AG04450 (cell line): ENCODE data around the gene FREM1. TPM values are rescaled to one million over a fixed set of nuclear protein-coding genes. Genes with fewer than 3 reads are reported as not detected.

Experiments used
- CTCF ChIA-PET: fragments of 300-600, 350-600 bp; formaldehyde crosslinking; extraction: SDS; loops from one replicate; lab custom pipeline; 2022; ENCODE audit warnings: antibody characterized with exemption, inconsistent platforms; lab: Charles Lee
- POLR2A ChIA-PET: fragments of 350-600 bp; formaldehyde crosslinking; extraction: SDS; loops from one replicate; lab custom pipeline; 2021; ENCODE audit warnings: antibody characterized with exemption, inconsistent platforms; lab: Yijun Ruan, JAX
- DNase-seq: peaks from one replicate; pipeline ENCODE4 v3.0.0-alpha.2; 2011; ENCODE audit warnings: low read depth, low spot score
- H3K27ac ChIP-seq: one replicate; pipeline ENCODE4 v1.5.1; 2012; ENCODE audit warnings: low read depth, low read length, control low read depth
- H3K27me3 ChIP-seq: one replicate; pipeline ENCODE4 v1.6.0; 2012; ENCODE audit warnings: low read length; ENCODE audit not compliant: control insufficient read depth, insufficient read depth
- H3K4me3 ChIP-seq: 2 replicates; pipeline ENCODE4 v1.5.1; 2011; ENCODE audit warnings: mild to moderate bottlenecking, low read depth, low read length, control low read depth
- H3K9me3 ChIP-seq: 2 replicates; pipeline ENCODE4 v1.5.1; 2012; ENCODE audit warnings: low read length; ENCODE audit not compliant: control insufficient read depth, insufficient read depth
- polyA plus RNA-seq: library from polyadenylated mRNA; depleted of rRNA; stranded (reverse); fragments of >200 nt; gene quantifications from 2 replicates; pipeline ENCODE4 v1.2.3, GENCODE V29; 2011
- TF ChIP-seq, protein P1 (sequence below): IDR thresholded peaks from 2 replicates; pipeline ENCODE4 v1.5.1; 2011; ENCODE audit warnings: low read depth, low read length, control low read depth, inconsistent platforms

FREM1 gene
- polyA plus RNA-seq, 1 experiment = not detected

- POLR2A ChIA-PET = no interaction called here
- TF ChIP-seq, protein P1, sequence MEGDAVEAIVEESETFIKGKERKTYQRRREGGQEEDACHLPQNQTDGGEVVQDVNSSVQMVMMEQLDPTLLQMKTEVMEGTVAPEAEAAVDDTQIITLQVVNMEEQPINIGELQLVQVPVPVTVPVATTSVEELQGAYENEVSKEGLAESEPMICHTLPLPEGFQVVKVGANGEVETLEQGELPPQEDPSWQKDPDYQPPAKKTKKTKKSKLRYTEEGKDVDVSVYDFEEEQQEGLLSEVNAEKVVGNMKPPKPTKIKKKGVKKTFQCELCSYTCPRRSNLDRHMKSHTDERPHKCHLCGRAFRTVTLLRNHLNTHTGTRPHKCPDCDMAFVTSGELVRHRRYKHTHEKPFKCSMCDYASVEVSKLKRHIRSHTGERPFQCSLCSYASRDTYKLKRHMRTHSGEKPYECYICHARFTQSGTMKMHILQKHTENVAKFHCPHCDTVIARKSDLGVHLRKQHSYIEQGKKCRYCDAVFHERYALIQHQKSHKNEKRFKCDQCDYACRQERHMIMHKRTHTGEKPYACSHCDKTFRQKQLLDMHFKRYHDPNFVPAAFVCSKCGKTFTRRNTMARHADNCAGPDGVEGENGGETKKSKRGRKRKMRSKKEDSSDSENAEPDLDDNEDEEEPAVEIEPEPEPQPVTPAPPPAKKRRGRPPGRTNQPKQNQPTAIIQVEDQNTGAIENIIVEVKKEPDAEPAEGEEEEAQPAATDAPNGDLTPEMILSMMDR = no peak
- Histone ChIP-seq H3K9me3 (no peaks in the 10 kb centered on the region), H3K27me3 (peaks cover 3% of the 10 kb centered on the region), H3K4me3 (no peak overlapping the region), H3K27ac (no peak overlapping the region)
- no peak for DNase-seq
- CTCF ChIA-PET = interaction anchor here (0.6 kb wide), 1 partner anchor 865 kb away, joined by 3 read pairs; no protein-coding TSS in a partner anchor
These were observed 161.9 kb downstream of the FREM1 start for GRCh38 chr9:14748373-14748772.

DNA sequence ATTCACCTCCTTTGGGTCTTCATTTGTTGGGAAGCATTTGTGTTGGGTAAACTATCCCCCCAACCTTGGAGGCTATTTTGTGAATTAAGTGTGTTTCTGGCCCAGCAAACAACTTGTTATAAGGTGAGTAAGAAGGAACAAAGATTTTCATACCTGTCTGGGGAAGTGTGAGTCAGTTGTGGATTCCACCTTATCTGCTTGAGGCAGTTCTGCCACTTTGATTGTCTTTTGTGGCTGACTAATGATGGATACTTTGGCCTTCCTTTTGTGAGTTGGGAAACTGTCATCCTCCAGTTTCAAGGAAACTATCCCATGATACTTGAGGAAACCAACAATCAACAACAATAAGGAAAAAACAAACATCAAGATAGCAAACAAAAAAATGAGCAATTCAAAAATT, 163.1 kb downstream of the FREM1 start:
- Histone ChIP-seq H3K27me3 (peaks cover under 1% of the 10 kb centered on the region), H3K4me3 (no peak overlapping the region), H3K9me3 (no peaks in the 10 kb centered on the region), H3K27ac (no peak overlapping the region)
- ChIA-PET POLR2A (no interaction called here), CTCF (no interaction called here)
- no peak for DNase-seq
- TF ChIP-seq, protein P1 = no peak

GRCh38 chr9:14746626-14747025, 163.6 kb downstream of the FREM1 start:
- Histone ChIP-seq H3K4me3 (no peak overlapping the region), H3K27ac (no peak overlapping the region), H3K9me3 (no peaks in the 10 kb centered on the region), H3K27me3 (no peaks in the 10 kb centered on the region)
- DNase-seq = no peak
- ChIA-PET CTCF (interaction anchor here (2.0 kb wide), 1 partner anchor 22 kb away, joined by 4 read pairs; no protein-coding TSS in a partner anchor), POLR2A (no interaction called here)
- TF ChIP-seq, protein P1 = no peak

GRCh38 chr9:14744768-14745167, 165.5 kb downstream of the FREM1 start:
- CTCF ChIA-PET = interaction anchor here (2.0 kb wide), 1 partner anchor 23 kb away, joined by 4 read pairs; no protein-coding TSS in a partner anchor
- TF ChIP-seq, protein P1 = no peak
- Histone ChIP-seq H3K9me3 (no peaks in the 10 kb centered on the region), H3K4me3 (no peak overlapping the region), H3K27ac (no peak overlapping the region), H3K27me3 (no peaks in the 10 kb centered on the region)
- DNase-seq = no peak
- POLR2A ChIA-PET = no interaction called here

DNA sequence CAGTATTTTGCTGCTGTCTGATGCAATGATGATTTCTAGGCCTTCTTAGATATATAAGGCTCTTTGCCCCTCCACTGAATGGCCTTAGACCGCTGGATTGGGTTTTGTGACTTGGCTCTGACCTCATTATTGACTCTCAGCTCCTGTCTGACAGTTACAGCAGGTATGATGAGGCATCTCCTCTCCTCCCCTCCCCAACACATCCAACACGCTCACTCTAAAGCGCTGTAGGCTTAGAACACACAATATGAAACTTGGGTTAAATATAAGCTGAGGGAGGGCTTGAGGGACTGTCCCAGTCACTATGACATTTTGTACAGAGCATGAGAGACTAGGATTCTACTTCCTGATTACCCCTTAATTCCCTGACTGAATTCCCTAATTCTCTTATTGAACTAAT, 168.9 kb downstream of the FREM1 start:
- Histone ChIP-seq H3K27me3 (no peaks in the 10 kb centered on the region), H3K4me3 (no peak overlapping the region), H3K9me3 (no peaks in the 10 kb centered on the region), H3K27ac (no peak overlapping the region)
- CTCF ChIA-PET = no interaction called here
- TF ChIP-seq, protein P1 = no peak
- POLR2A ChIA-PET = no interaction called here
- DNase-seq = no peak
